ENCODE results near the gene MAP3K20.

GRCh38 chr2:173305303-173305702 lies 229.7 kb downstream of the MAP3K20 start:
- no peak for TF ChIP-seq CTCF (conservative IDR thresholded peaks at IDR 0.05; ENCODE audit: low read depth, low read length)
- TF ChIP-seq EZH2 (IDR thresholded peaks at IDR 0.05; ENCODE audit: borderline replicate concordance, low read depth, low read length, poor library complexity, severe bottlenecking), result no peak

All from A673 (cell line).